NT2/D1 (cell line): Measurements from ENCODE around the gene CCDC88A.

Experiments
- SUZ12 ChIP-seq: IDR thresholded peaks from 2 replicates; pipeline ENCODE4 v1.6.1; 2011; ENCODE audit not compliant: insufficient read length, insufficient read depth; ENCODE audit errors: extremely low read depth
- ZNF274 ChIP-seq: IDR thresholded peaks from 2 replicates; pipeline ENCODE4 v1.6.1; 2011; ENCODE audit warnings: mild to moderate bottlenecking, low read depth, low read length

GRCh38 chr2:55334728-55335127, 84.9 kb downstream of the CCDC88A start:
- TF ChIP-seq SUZ12 (no peak), ZNF274 (no peak)
